GM18907 (cell line): ENCODE measurements around the gene TRAF3.
A peak's percentile ranks its signal among the peaks of the same experiment; 100 is the strongest.

ENCODE experiments used
- ATAC-seq: cut with Tn5 transposase; IDR thresholded peaks from one replicate; pipeline ENCODE4 v1.9.1; 2021; ENCODE audit warnings: mild to moderate bottlenecking, moderate library complexity; ENCODE audit not compliant: unreplicated experiment

TRAF3 gene

GRCh38 chr14:102949062-102949800 is 172.0 kb downstream of the TRAF3 start:
- ATAC-seq = peak; percentile 60

DNA sequence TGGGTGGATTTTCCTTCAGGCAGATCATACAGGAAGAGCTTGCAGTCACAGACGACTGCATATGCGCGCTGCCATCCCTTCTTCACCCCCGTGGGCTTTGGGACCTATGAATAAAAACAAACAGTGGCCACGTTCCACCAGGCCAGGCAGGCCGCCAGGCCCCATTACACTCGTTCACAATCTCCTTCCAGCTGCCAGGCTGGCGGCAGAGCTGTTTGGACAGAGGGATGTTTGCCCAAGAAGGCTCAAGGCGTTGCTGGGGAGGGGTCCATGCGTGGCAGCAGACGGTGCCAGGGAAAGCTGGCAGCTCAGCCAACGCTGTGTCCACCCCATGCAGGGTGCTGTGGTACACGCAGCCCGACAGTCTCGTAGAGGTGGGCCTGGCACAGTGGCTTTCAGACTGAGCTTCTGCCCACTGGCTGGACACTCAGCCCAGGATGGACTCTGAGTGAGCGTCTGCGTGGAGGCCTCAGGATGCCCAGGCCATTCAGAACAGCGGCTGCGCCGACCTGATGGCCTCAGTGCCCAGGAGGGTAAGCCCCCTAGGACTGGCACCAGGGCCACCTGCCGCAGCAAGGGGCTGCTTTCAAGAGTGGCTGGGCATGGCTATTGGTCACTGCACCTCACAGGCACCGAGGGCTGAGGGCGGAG is 172.7 kb downstream of the TRAF3 start:
- no peak for ATAC-seq

DNA sequence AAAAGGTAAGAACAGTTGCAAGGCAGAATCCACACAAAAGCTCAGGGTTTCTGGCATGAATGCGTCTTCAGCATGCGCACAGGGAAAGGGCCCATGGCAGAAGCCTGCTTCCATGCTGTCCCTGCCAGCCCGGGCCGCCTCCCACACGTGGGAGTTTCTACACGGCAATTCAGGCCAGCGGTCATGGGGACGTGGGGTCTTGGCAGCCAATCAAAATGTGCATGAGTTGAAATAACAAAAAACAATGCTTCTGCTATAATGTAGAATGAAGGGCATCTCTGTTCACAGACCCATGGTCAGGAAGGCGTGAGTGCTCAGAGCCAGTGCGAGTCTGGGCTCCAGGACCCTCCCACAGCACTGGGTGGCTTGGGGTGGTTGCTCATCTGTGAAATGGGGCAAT is 173.8 kb downstream of the TRAF3 start:
- no peak for ATAC-seq

DNA sequence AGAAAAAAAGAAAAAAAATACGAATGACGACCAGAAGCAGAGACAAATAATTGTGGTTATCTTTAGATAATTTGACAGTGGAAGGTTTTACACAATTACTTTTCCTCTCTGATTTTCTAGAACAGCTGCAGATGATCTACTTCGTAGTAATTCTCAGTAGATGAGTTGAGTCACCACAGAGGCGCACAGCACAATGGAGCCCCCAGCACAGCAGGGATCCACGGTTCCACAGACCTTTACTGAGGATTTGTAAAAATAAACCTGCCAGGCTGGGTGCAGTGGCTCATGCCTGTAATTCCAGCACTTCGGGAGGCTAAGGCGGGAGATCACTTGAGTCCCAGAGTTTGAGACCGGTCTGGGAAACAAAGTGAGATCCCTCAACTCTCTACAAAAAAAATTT is 174.6 kb downstream of the TRAF3 start:
- ATAC-seq = no peak

DNA sequence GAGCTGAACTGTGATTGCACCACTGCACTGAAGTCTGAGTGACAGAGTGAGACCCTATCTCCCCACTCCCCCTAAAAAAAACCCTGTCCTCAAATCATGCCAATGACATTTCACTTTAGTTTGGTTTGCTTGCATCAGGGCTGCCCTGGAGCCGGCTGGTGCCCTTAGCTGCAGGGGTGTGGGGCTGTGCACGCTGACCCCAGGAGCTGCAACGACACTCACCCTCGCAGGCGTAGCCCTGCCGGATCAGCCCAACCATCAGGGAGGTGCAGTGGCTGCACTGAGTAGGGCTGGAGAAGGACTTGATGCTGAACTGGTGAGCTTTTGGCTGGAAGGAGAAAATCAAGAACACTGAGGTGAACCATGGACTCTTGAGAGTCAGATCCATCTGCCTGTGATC is 175.0 kb downstream of the TRAF3 start:
- ATAC-seq = no peak

GRCh38 chr14:102953100-102953499 is 175.9 kb downstream of the TRAF3 start:
- ATAC-seq = no peak

GRCh38 chr14:102954081-102954789 is 177.0 kb downstream of the TRAF3 start:
- ATAC-seq = no peak

GRCh38 chr14:102955636-102956408 is 178.6 kb downstream of the TRAF3 start:
- ATAC-seq = no peak

DNA sequence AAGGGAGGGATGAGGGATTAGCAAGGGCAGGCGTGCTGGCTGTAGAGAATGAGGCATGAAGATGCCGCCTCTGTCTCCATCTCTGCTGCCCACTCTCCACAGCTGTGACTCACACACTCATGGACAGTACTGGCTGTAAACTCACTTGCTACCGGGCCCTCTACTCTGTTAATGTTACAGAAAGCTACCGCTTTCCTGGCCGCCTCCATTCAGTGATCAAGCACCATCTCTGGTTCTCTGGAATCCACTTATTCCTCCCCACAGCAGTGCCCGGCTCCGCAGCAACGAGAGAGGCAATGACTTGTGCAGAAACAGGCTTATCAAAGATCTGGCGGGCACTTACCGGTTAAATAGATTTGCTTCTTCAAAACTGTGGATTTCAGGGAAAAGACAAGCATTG is 180.0 kb downstream of the TRAF3 start:
- no peak for ATAC-seq

- no peak for ATAC-seq
Measured at GRCh38 chr14:102958461-102958860, 181.2 kb downstream of the TRAF3 start.
